Neural crest cell (in vitro differentiated cells): ENCODE results near the gene TCFL5. TPM values are rescaled to one million over a fixed set of nuclear protein-coding genes. Genes with fewer than 3 reads are reported as not detected.

Source experiments
- DNase-seq: peaks from one replicate; pipeline ENCODE4 v3.0.0; 2021; ENCODE audit warnings: low read depth, mixed read lengths, low spot score
- H3K27ac Mint-ChIP-seq: one replicate; pipeline ENCODE4 v1.8.0; 2021; ENCODE audit warnings: mild to moderate bottlenecking, mixed read lengths; ENCODE audit not compliant: unreplicated experiment
- H3K27me3 Mint-ChIP-seq: 2 replicates; pipeline ENCODE4 v1.8.0; 2021; ENCODE audit warnings: low read depth, mild to moderate bottlenecking, mixed read lengths
- H3K36me3 Mint-ChIP-seq: 2 replicates; pipeline ENCODE4 v1.8.0; 2021; ENCODE audit warnings: low read depth, mild to moderate bottlenecking, mixed read lengths
- H3K4me1 Mint-ChIP-seq: 2 replicates; pipeline ENCODE4 v1.8.0; 2021; ENCODE audit warnings: mixed read lengths
- H3K4me3 Mint-ChIP-seq: one replicate; pipeline ENCODE4 v1.8.0; 2021; ENCODE audit warnings: mild to moderate bottlenecking, mixed read lengths
- H3K9me3 Mint-ChIP-seq: 2 replicates; pipeline ENCODE4 v1.8.0; 2021; ENCODE audit warnings: mixed read lengths
- total RNA-seq: library from RNA; stranded (reverse); gene quantifications from 2 replicates; pipeline ENCODE4 v1.2.1, GENCODE V29; 2021
- TF ChIP-seq, protein P1 (sequence below): fragments of 200-600 bp; sonication (generic); conservative IDR thresholded peaks from 2 replicates; pipeline ENCODE4 v1.5.0; 2021; ENCODE audit warnings: antibody characterized with exemption, mild to moderate bottlenecking

Gene TCFL5
- total RNA-seq, 1 donor from 2014 or later: 17.6 TPM

- Mint-ChIP-seq H3K4me3 (peak overlapping the region; percentile 68), H3K36me3 (no peaks in the 10 kb centered on the region), H3K27ac (no peak overlapping the region), H3K4me1 (peaks cover 11% of the 10 kb centered on the region), H3K9me3 (no peaks in the 10 kb centered on the region), H3K27me3 (peaks cover 33% of the 10 kb centered on the region)
- TF ChIP-seq, protein P1, sequence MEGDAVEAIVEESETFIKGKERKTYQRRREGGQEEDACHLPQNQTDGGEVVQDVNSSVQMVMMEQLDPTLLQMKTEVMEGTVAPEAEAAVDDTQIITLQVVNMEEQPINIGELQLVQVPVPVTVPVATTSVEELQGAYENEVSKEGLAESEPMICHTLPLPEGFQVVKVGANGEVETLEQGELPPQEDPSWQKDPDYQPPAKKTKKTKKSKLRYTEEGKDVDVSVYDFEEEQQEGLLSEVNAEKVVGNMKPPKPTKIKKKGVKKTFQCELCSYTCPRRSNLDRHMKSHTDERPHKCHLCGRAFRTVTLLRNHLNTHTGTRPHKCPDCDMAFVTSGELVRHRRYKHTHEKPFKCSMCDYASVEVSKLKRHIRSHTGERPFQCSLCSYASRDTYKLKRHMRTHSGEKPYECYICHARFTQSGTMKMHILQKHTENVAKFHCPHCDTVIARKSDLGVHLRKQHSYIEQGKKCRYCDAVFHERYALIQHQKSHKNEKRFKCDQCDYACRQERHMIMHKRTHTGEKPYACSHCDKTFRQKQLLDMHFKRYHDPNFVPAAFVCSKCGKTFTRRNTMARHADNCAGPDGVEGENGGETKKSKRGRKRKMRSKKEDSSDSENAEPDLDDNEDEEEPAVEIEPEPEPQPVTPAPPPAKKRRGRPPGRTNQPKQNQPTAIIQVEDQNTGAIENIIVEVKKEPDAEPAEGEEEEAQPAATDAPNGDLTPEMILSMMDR: no peak
- peak; percentile 23 for DNase-seq
Measured at GRCh38 chr20:62816031-62816883, 45.4 kb downstream of the TCFL5 start.

- no peaks in the 10 kb centered on the region for H3K36me3 Mint-ChIP-seq
- H3K27me3 Mint-ChIP-seq: peaks cover 33% of the 10 kb centered on the region
- H3K9me3 Mint-ChIP-seq: no peaks in the 10 kb centered on the region
- peaks cover 11% of the 10 kb centered on the region for H3K4me1 Mint-ChIP-seq
- no peak for DNase-seq
- no peak overlapping the region for H3K27ac Mint-ChIP-seq
- TF ChIP-seq, protein P1: no peak
- peak overlapping the region; percentile 68 for H3K4me3 Mint-ChIP-seq
Measured at GRCh38 chr20:62815066-62815991, 46.3 kb downstream of the TCFL5 start.

DNA sequence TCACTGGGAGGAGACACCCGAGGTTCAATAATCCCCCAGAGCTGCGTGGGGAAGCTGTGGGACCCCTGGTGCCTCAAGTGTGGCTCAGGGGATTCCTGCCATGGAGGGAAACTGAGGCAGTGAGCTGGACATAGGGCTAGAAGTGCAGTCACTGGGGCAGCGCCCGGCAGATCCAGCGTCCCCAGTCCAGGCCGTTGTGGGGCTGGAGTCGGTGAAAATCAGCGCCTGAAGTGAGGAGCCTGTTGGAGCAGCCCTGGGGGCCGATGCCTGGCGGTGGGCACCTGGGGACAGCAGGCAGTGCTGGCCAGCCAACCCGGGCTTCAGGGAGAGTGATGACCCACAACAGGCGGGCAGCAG lies 46.9 kb downstream of the TCFL5 start:
- H3K27ac Mint-ChIP-seq: no peak overlapping the region

DNA sequence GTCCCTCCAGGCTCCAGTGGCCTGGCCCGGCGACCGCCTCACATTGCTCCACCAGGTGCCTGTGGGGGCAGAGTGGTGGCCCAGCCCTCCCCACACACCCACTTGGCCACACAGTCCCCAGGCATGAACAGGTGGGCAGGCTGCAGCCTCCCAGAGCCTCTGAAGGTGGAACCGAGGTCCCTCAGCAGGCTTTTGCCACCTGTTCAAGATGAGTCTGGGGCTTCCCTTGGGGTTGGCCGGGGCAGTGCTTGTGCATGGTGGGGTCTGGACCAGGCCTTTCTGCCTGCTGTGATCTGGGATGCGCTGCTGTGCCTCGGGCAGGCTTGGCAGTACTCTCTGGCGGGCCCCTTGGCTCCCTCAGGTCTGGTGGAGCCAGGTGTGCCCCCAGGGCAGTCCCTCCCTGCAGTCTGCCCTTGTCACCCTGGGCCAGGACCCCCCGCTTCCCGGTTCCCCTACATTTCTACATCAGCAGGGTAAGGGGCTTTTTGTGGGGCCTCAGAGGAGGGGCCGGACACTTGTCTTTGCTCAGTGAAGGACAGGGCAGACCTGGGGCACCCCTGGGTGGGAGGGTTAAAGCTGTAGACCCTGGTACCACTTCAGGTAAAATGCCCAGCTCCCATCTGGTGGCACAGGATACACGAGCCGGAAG lies 47.4 kb downstream of the TCFL5 start:
- Mint-ChIP-seq H3K27ac (no peak overlapping the region), H3K4me1 (peaks cover 11% of the 10 kb centered on the region), H3K9me3 (no peaks in the 10 kb centered on the region), H3K36me3 (no peaks in the 10 kb centered on the region), H3K4me3 (peak overlapping the region; percentile 41), H3K27me3 (peaks cover 33% of the 10 kb centered on the region)
- no peak for DNase-seq
- TF ChIP-seq, protein P1: no peak

More for the DNA sequence above, 46.9 kb downstream of the TCFL5 start:
- no peaks in the 10 kb centered on the region for H3K36me3 Mint-ChIP-seq
- no peaks in the 10 kb centered on the region for H3K9me3 Mint-ChIP-seq
- no peak for DNase-seq
- TF ChIP-seq, protein P1: no peak
- H3K4me3 Mint-ChIP-seq: peak overlapping the region; percentile 41
- H3K4me1 Mint-ChIP-seq: peaks cover 11% of the 10 kb centered on the region
- peaks cover 33% of the 10 kb centered on the region for H3K27me3 Mint-ChIP-seq

GRCh38 chr20:62813588-62813987 lies 48.0 kb downstream of the TCFL5 start:
- peaks cover 33% of the 10 kb centered on the region for H3K27me3 Mint-ChIP-seq
- DNase-seq: no peak
- H3K4me3 Mint-ChIP-seq: no peak overlapping the region
- TF ChIP-seq, protein P1: no peak
- H3K36me3 Mint-ChIP-seq: no peaks in the 10 kb centered on the region
- H3K4me1 Mint-ChIP-seq: peaks cover 11% of the 10 kb centered on the region
- H3K9me3 Mint-ChIP-seq: no peaks in the 10 kb centered on the region
- H3K27ac Mint-ChIP-seq: no peak overlapping the region
